Measurements from ENCODE around the gene RASA2. TPM values are rescaled to one million over a fixed set of nuclear protein-coding genes. Genes with fewer than 3 reads are reported as not detected.

RASA2 gene
- total and polyA plus RNA-seq, 10 of the 15 experiments (the other 5 are each of a cell fraction or from before 2014, with no cell fraction given), result 1.9 to 9.4 (median 7.2) TPM

- no peak for TF ChIP-seq GABPA (IDR thresholded peaks at IDR 0.05; ENCODE audit: low read depth)
Measured at GRCh38 chr3:141444586-141445285, 42.1 kb upstream of the RASA2 start (continued).

GRCh38 chr3:141445990-141446389 lies 40.8 kb upstream of the RASA2 start:
- in situ Hi-C loops (cut with MboI), result no loop called here
- 100% methylated on average over 1 of the region's 1 CpG for WGBS (ENCODE audit: insufficient coverage, insufficient replicate concordance, low lambda C conversion rate, missing lambda C conversion rate)
- Histone ChIP-seq H3K9ac (ENCODE audit: control insufficient read depth, insufficient read depth, low read length) (no peak overlapping the region), H3K4me1 (ENCODE audit: control insufficient read depth, insufficient read depth, low read length) (peaks cover 5% of the 10 kb centered on the region), H4K20me1 (ENCODE audit: control insufficient read depth, insufficient read depth) (no peaks in the 10 kb centered on the region), H2AFZ (ENCODE audit: control insufficient read depth, low read depth, low read length) (no peak overlapping the region), H3K4me2 (ENCODE audit: control insufficient read depth, insufficient read depth) (no peak overlapping the region), H3K79me2 (ENCODE audit: control insufficient read depth, insufficient read depth, low read length) (peaks cover 19% of the 10 kb centered on the region), H3K36me3 (ENCODE audit: control insufficient read depth in 2 of 2, insufficient read depth in 2 of 2, low read length in 1 of 2) (peaks cover 11 to 39% of the 10 kb centered on the region in 2 experiments), H3K27ac (ENCODE audit: control insufficient read depth, insufficient read depth) (no peak overlapping the region), H3K9me3 (replicated peaks; ENCODE audit: control insufficient read depth, insufficient read depth, low read length) (no peaks in the 10 kb centered on the region), H3K27me3 (replicated peaks in 1 of 2; ENCODE audit: control insufficient read depth in 2 of 2, insufficient read depth in 2 of 2, low read length in 1 of 2) (no peaks in the 10 kb centered on the region), H3K4me3 (no peak overlapping the region)
- FAIRE-seq (no peak), ATAC-seq (no peak), DNase-seq (ENCODE audit: low read depth, low spot score) (no peak)
- BruUV-seq (replicated peaks), result no TSS peak
- ChIA-PET POLR2A (interaction anchor here (1.0 to 1.2 kb wide), 2 partner anchors 8 to 130 kb away, joined by 3 to 4 read pairs; no protein-coding TSS in a partner anchor), CTCF (interaction anchor here (1.7 to 5.1 kb wide), 2 partner anchors 9 to 85 kb away, joined by 8 to 71 read pairs; no protein-coding TSS in a partner anchor), SMC1A (ENCODE audit: uncharacterized antibody, unreplicated experiment) (interaction anchor here (0.8 to 12.0 kb wide), 6 partner anchors 8 to 137 kb away, joined by 3 to 209 read pairs (median 33); no protein-coding TSS in a partner anchor), RAD21 (ENCODE audit: unreplicated experiment) (interaction anchor here (0.6 to 2.4 kb wide), 3 partner anchors 75 to 86 kb away, joined by 3 to 6 read pairs (median 3); no protein-coding TSS in a partner anchor)
- intact Hi-C loops (cut with micrococcal nuclease; ENCODE audit: unreplicated experiment), result no loop called here
- TF ChIP-seq MTA3 (IDR thresholded peaks at IDR 0.05; ENCODE audit: borderline replicate concordance, low read length), result no peak
- TF ChIP-seq JUND (IDR thresholded peaks at IDR 0.05; ENCODE audit: low read depth, low read length), result no peak
- TF ChIP-seq ZBTB40 (IDR thresholded peaks at IDR 0.05; ENCODE audit: borderline replicate concordance), result no peak
- TF ChIP-seq KLF5 (IDR thresholded peaks at IDR 0.05; ENCODE audit: partially characterized antibody), result no peak

Measured in GM12878 (cell line).